ENCODE measurements around the gene UPK3BL1.
"Not testable (repeated sequence)": the region's sequence is repeated elsewhere in the genome, so short reads cannot be mapped to it uniquely, and the experiment has no call there.

The UPK3BL1 gene

DNA sequence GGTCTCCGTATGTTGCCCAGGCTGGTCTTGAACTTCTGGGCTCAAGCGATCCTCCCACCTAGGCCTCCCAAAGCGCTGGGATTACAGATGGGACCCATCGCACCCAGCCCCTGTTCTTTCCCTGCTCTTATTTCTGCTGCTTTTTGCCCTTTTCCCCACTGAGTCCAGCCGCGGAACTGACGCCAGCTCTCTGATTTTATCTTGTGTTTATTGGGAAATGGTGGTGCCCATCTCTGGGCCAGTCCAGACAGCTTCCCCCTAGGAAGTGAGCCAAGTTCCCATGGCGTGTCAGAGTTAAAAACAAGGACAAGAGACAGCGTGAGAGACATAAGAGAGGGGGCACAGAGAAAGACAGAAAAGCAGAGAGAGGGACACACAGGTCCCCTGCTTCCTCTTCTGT lies 12.0 kb downstream of the UPK3BL1 start:
- DNase-seq = not testable (repeated sequence)

- not testable (repeated sequence) for DNase-seq
Observed at GRCh38 chr7:102627271-102627904, 15.2 kb downstream of the UPK3BL1 start.

DNA sequence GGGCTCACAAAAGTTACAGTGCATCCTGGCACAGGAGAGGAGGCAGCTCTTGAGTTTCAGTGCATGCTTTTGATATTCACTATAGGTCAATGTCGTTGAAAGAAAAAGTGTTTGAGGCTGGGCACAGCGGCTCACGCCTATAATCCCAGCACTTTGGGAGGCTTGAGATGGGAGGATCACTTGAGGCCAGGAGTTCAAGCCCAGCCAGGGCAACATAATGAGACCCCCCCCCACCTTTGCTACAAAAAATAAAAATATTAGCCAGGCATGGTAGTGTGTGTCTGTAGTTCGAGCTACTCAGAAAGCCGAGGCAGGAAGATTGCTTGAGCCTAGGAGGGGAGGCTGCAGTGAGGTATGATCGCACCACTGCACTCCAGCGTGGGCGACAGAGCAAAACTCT lies 24.5 kb downstream of the UPK3BL1 start:
- not testable (repeated sequence) for DNase-seq

DNA sequence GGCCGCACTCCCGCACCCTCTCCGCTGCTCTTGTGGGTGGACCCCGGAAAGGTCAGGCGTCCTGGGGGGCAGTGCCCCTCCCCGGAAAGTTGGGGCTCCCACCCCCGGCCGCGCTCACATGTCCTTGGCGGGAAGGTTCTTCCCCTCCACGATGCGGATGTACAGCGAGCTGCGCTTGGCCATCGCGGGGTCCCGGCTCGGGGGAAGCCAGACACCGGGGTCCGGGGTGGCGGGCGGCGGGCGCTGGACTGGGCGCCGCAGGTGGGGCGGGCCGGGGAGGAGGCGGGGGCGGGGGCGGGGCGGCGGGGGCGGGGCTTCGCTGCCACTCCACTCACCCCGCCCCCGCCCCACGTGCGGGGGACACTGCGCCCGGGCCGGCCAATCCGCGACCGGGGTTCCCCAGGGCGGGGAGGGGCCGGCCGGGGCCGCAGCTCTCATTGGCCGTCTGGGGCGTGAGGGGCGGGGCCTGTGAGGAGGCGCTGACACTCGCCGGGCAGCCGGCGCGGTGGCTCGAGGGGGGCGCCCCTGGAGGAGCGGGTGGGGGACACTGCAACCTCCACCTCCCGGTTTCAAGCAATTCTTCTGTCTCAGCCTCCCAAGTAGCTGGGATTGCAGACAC lies 26.0 kb downstream of the UPK3BL1 start, which contains the start of gene RASA4:
Gene RASA4, minus strand, starts transcription at position 250 of the 619 bp plus-strand sequence. Its CDS starts 67 bp downstream, at position 183.
- DNase-seq = not testable (repeated sequence)

- DNase-seq = not testable (repeated sequence)
Observed at GRCh38 chr7:102615930-102616329, 26.7 kb downstream of the UPK3BL1 start.

DNA sequence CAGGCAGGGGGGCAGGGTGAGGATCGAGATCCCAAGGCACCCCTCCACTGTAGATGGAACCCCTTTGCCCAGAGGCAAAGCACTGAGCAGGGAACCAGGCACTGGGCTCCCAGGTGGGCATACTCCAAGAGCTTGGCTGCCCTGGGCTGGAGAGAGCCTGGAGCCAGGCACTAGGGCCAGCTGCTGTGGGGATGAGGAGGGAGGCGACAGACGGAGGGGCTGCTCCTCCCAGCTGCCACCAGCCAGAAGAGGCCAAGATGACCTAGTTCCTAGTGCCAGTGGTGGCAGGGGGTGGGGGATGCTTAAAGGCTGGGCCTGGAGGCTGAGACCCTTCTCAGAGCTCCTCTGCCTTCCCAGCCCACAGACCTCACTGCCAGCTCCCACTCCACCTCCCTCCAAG lies 27.7 kb downstream of the UPK3BL1 start:
- not testable (repeated sequence) for DNase-seq

GRCh38 chr7:102614346-102614697 lies 28.3 kb downstream of the UPK3BL1 start:
- not testable (repeated sequence) for DNase-seq

- not testable (repeated sequence) for DNase-seq
Observed at GRCh38 chr7:102613575-102614345, 28.8 kb downstream of the UPK3BL1 start.

- not testable (repeated sequence) for DNase-seq
Observed at GRCh38 chr7:102611675-102612325, 30.8 kb downstream of the UPK3BL1 start.

- DNase-seq = not testable (repeated sequence)
Observed at GRCh38 chr7:102611013-102611674, 31.4 kb downstream of the UPK3BL1 start.

DNA sequence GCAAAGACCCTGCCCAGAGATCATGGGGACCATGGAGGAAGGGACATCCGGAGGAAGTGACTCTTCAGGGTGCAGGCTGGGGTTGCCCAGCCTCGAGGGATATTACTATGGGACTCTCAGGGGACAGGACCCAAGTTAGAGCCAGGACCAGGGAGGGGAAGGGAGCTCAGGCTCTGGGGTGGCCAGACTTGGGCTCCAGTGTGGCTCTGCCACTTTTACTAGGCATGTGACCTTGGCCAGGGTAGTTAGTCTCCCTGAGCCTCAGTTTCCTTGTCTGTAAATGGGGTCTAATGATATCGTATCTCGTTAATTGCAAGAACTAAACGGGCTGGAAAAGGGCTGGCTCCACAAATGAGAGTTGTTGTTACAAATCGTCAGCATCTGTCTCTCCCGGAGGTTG lies 32.1 kb downstream of the UPK3BL1 start:
- DNase-seq = not testable (repeated sequence)

DNA sequence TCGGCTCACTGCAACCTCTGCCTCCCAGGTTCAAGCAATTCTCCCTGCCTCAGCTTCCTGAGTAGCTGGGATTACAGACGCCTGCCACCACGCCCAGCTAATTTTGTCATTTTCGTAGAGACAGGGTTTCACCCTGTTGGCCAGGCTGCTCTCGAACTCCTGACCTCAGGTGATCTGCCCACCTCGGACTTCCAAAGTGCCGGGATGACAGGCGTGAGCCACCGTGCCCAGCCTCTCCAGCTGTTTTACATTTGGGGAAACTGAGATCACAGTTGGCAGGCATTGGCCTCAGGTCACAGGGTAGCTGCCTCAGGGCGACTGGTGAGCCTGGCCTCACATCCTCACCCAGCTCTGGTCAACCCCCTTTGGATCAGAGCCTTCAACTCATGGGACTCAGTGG lies 32.9 kb downstream of the UPK3BL1 start:
- not testable (repeated sequence) for DNase-seq

- not testable (repeated sequence) for DNase-seq
Observed at GRCh38 chr7:102606848-102607247, 35.7 kb downstream of the UPK3BL1 start.

- DNase-seq = not testable (repeated sequence)
Observed at GRCh38 chr7:102604431-102605145, 38.0 kb downstream of the UPK3BL1 start.

GRCh38 chr7:102602317-102602716 lies 40.3 kb downstream of the UPK3BL1 start:
- not testable (repeated sequence) for DNase-seq

GRCh38 chr7:102599699-102600098 lies 42.9 kb downstream of the UPK3BL1 start:
- not testable (repeated sequence) for DNase-seq

- not testable (repeated sequence) for DNase-seq
Observed at GRCh38 chr7:102596036-102596435, 46.6 kb downstream of the UPK3BL1 start.

DNA sequence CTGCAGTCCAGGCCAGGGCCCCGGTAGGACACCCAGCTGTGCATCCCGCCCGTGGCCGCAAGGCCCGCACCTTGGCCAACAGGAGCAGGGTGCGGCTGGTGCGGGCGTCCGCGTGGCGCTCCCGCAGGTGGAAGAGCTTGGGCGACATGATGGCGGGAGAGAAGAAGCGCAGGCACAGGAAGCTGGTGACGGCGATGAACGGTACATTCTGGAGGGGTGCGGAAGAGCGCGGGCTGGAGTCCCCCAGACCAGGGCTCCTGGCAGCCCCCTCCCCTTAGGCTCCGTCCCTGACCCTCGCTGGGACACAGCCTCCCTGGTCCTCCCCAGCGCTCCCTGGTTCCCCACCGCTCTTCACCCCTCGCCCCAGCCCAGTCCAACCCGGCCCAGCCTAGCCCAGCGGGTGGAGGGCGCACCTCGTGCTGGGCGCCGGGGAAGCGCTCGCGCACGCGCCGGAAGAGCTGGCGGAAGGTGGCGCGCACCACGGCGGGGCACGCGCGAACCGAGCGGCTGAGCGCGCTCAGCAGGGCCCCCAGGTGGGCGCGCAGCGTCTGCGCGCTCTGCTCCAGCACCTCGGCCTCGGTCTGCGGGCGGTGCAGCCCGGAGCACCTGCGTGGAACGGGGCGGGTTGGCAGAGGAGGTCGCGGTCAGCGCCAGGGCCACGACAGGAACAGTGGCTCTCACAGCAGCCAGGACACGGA lies 48.8 kb downstream of the UPK3BL1 start:
- not testable (repeated sequence) for DNase-seq

GRCh38 chr7:102592477-102593019 lies 50.0 kb downstream of the UPK3BL1 start:
- DNase-seq = not testable (repeated sequence)

Data from nucleus accumbens (tissue), 56 donors.